Gastrocnemius medialis (tissue), 4 donors: ENCODE data around the gene PARD3. TPM values are rescaled to one million over a fixed set of nuclear protein-coding genes. Genes with fewer than 3 reads are reported as not detected.
A peak's percentile ranks its signal among the peaks of the same experiment; 100 is the strongest.

Experiments used
- ATAC-seq, 2 donors: fragments of 150-250 bp; one replicate each; pipeline ENCODE4 v1.9.1; 2016
- DNase-seq, 2 donors: peaks; one replicate each; pipeline ENCODE4 v3.0.0-alpha.2; 2019
- H3K27ac ChIP-seq, 4 donors: fragments of 200-600 bp; sonication (generic); 1 replicate in 1 of 4; 2 replicates in 3 of 4; pipeline ENCODE4 v1.5.1; 2016 to 2018; ENCODE audit warnings: mild to moderate bottlenecking in 2 of 4, moderate library complexity in 1 of 4
- H3K27me3 ChIP-seq, 3 donors: fragments of 200-600 bp; sonication (generic) in 2 of 3; 1 replicate in 1 of 3; 2 replicates in 2 of 3; pipeline versions ENCODE4 v1.5.1 to v1.6.0; 2016 to 2019; ENCODE audit warnings: mild to moderate bottlenecking in 1 of 3, moderate library complexity in 1 of 3
- H3K36me3 ChIP-seq, 2 donors: fragments of 200-600 bp; sonication (generic) in 1 of 2; one replicate each; pipeline ENCODE4 v1.5.1; 2017 to 2018
- H3K4me1 ChIP-seq, 2 donors: fragments of 200-600 bp; sonication (generic) in 1 of 2; one replicate each; pipeline ENCODE4 v1.5.1; 2016 to 2017; ENCODE audit warnings: mild to moderate bottlenecking in 2 of 2
- H3K4me3 ChIP-seq, 4 donors: fragments of 200-600 bp; sonication (generic) in 3 of 4; 1 replicate in 1 of 4; 2 replicates in 3 of 4; pipeline ENCODE4 v1.5.1; 2016 to 2019; ENCODE audit warnings: mild to moderate bottlenecking in 2 of 4
- H3K9me3 ChIP-seq, 3 donors: fragments of 200-600 bp; sonication (generic) in 2 of 3; 1 replicate in 1 of 3; 2 replicates in 2 of 3; pipeline ENCODE4 v1.5.1; 2016 to 2019
- POLR2A ChIP-seq, 2 donors: fragments of 450-650 bp; IDR thresholded peaks; one replicate each; pipeline ENCODE4 v1.6.1; 2017; ENCODE audit warnings: antibody characterized with exemption in 2 of 2, mild to moderate bottlenecking in 2 of 2, moderate library complexity in 2 of 2
- in situ Hi-C, 4 donors: fragments of 200-750 bp; cut with MboI; loops; one replicate each; pipeline versions ENCODE4 v1.15.0 to v1.8.0; 2017; ENCODE audit warnings: low sequenced_read_pairs in 4 of 4
- intact Hi-C: fragments of 100-400 bp; cut with DNase I; formaldehyde crosslinking; loops from one replicate; pipeline ENCODE4 v1.15.1; 2023; ENCODE audit warnings: low total_unique reads
- total RNA-seq, 4 donors: library from RNA; depleted of rRNA; stranded (reverse); fragments of >200 nt; gene quantifications; one replicate each; pipeline versions ENCODE4 v1.1.0 to v1.2.3, GENCODE V29; 2016
- TF ChIP-seq, protein P1 (sequence below), 5 experiments: fragments of 450-650 bp in 3 of 5; fragments of 200-600 bp in 2 of 5; sonication (generic) in 2 of 5; IDR thresholded peaks in 4 of 5; conservative IDR thresholded peaks in 1 of 5; 1 replicate in 4 of 5; 2 replicates in 1 of 5; pipeline ENCODE4 v1.5.1; 2016 to 2019; ENCODE audit warnings: antibody characterized with exemption in 5 of 5, mild to moderate bottlenecking in 3 of 5, moderate library complexity in 3 of 5

Gene PARD3
- total RNA-seq, 4 donors from 2014 or later, result 64.6 to 75.8 (median 68.3) TPM

DNA sequence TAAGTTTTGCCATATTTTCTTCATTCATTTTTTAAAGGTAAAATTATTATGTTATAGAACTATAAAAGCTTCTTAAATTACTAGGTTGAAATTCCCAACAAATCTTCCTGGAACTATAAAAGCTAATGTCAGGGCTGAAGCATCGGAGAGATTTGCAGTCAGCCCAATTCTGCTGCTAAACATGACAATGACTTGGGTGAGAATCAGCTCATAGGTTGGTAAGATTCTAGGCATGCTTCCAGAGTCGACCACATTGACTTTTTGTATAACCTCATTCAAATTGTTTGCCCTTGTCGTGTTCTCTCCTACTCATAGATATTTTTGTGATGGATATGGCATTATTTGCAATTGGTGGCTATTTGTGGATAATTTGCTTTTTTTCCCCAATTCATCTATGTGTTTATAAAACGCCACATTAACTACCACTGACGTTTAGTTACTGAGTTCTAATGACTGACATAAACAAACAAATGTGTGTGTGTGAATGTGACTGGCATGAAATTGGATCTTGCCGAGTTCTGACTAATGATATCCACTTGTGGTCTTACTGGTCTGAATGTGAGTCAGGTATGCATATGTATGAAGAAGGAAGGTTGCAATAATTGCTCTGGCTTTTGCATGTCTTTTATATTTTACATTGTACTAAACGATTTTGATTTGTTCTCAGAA lies 579.8 kb downstream of the PARD3 start:
- in situ Hi-C loops (no loop called here), intact Hi-C loops (no loop called here)
- Histone ChIP-seq H3K9me3 (no peaks in the 10 kb centered on the region), H3K27ac (no peak overlapping the region), H3K36me3 (no peaks in the 10 kb centered on the region), H3K4me1 (peaks cover 12 to 21% of the 10 kb centered on the region in 2 donors), H3K4me3 (no peak overlapping the region), H3K27me3 (no peaks in the 10 kb centered on the region)
- DNase-seq, result peak in 1 of 2 donors; percentile 9
- ATAC-seq, result peak; percentile 82 to 91
- TF ChIP-seq POLR2A (IDR thresholded peaks at IDR 0.05), result no peak
- TF ChIP-seq, protein P1, sequence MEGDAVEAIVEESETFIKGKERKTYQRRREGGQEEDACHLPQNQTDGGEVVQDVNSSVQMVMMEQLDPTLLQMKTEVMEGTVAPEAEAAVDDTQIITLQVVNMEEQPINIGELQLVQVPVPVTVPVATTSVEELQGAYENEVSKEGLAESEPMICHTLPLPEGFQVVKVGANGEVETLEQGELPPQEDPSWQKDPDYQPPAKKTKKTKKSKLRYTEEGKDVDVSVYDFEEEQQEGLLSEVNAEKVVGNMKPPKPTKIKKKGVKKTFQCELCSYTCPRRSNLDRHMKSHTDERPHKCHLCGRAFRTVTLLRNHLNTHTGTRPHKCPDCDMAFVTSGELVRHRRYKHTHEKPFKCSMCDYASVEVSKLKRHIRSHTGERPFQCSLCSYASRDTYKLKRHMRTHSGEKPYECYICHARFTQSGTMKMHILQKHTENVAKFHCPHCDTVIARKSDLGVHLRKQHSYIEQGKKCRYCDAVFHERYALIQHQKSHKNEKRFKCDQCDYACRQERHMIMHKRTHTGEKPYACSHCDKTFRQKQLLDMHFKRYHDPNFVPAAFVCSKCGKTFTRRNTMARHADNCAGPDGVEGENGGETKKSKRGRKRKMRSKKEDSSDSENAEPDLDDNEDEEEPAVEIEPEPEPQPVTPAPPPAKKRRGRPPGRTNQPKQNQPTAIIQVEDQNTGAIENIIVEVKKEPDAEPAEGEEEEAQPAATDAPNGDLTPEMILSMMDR (IDR thresholded peaks at IDR 0.05 in 4 of 5, conservative IDR thresholded peaks at IDR 0.05 in 1 of 5), result no peak

DNA sequence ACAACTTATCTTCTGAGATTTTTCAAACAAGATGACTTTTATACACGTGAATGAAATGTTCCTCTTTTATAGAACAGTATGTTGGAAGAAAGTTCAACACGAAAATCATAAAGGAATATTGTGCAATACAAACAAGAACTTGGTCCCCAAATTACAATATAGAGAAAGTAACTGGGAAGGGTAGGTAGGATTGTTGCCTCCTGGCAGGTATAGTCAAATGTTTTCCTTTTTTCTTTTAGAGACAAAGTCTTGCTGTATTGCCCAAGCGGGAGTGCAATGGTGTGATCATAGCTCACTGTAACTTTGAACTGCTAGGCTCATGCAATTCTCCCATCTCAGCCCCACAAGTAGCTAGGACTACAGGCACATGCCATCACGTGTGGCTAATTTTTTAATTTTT lies 582.6 kb downstream of the PARD3 start:
- TF ChIP-seq POLR2A (IDR thresholded peaks at IDR 0.05), result no peak
- TF ChIP-seq, protein P1 (IDR thresholded peaks at IDR 0.05 in 4 of 5, conservative IDR thresholded peaks at IDR 0.05 in 1 of 5), result no peak
- in situ Hi-C loops, result no loop called here
- H3K27ac ChIP-seq, result no peak overlapping the region
- no peaks in the 10 kb centered on the region for H3K9me3 ChIP-seq
- DNase-seq, result no peak
- H3K36me3 ChIP-seq, result no peaks in the 10 kb centered on the region
- peaks cover 12 to 15% of the 10 kb centered on the region in 2 donors for H3K4me1 ChIP-seq
- no peaks in the 10 kb centered on the region for H3K27me3 ChIP-seq
- H3K4me3 ChIP-seq, result no peak overlapping the region
- no peak for ATAC-seq
- intact Hi-C loops, result no loop called here

GRCh38 chr10:34231441-34232180 lies 583.5 kb downstream of the PARD3 start:
- H3K27me3 ChIP-seq, result no peaks in the 10 kb centered on the region
- intact Hi-C loops, result no loop called here
- no peak overlapping the region for H3K27ac ChIP-seq
- ATAC-seq (no peak), DNase-seq (no peak)
- TF ChIP-seq, protein P1 (IDR thresholded peaks at IDR 0.05 in 4 of 5, conservative IDR thresholded peaks at IDR 0.05 in 1 of 5), result no peak
- TF ChIP-seq POLR2A (IDR thresholded peaks at IDR 0.05), result no peak
- H3K4me1 ChIP-seq, result peaks cover 12 to 15% of the 10 kb centered on the region in 2 donors
- no peaks in the 10 kb centered on the region for H3K9me3 ChIP-seq
- no peaks in the 10 kb centered on the region for H3K36me3 ChIP-seq
- in situ Hi-C loops, result no loop called here
- H3K4me3 ChIP-seq, result no peak overlapping the region

GRCh38 chr10:34229917-34230316 lies 585.2 kb downstream of the PARD3 start:
- no peak for TF ChIP-seq POLR2A (IDR thresholded peaks at IDR 0.05)
- TF ChIP-seq, protein P1 (IDR thresholded peaks at IDR 0.05 in 4 of 5, conservative IDR thresholded peaks at IDR 0.05 in 1 of 5), result no peak
- in situ Hi-C loops, result no loop called here
- no peak overlapping the region for H3K27ac ChIP-seq

More at GRCh38 chr10:34229917-34230316, 585.2 kb downstream of the PARD3 start:
- intact Hi-C loops, result no loop called here
- H3K4me1 ChIP-seq, result peaks cover 8 to 10% of the 10 kb centered on the region in 2 donors
- DNase-seq, result no peak
- H3K4me3 ChIP-seq, result no peak overlapping the region
- no peaks in the 10 kb centered on the region for H3K36me3 ChIP-seq
- ATAC-seq, result no peak
- H3K9me3 ChIP-seq, result no peaks in the 10 kb centered on the region
- H3K27me3 ChIP-seq, result no peaks in the 10 kb centered on the region
